ENCODE measurements around the gene DYRK1A.
A peak's percentile ranks its signal among the peaks of the same experiment; 100 is the strongest.

DYRK1A gene

DNA sequence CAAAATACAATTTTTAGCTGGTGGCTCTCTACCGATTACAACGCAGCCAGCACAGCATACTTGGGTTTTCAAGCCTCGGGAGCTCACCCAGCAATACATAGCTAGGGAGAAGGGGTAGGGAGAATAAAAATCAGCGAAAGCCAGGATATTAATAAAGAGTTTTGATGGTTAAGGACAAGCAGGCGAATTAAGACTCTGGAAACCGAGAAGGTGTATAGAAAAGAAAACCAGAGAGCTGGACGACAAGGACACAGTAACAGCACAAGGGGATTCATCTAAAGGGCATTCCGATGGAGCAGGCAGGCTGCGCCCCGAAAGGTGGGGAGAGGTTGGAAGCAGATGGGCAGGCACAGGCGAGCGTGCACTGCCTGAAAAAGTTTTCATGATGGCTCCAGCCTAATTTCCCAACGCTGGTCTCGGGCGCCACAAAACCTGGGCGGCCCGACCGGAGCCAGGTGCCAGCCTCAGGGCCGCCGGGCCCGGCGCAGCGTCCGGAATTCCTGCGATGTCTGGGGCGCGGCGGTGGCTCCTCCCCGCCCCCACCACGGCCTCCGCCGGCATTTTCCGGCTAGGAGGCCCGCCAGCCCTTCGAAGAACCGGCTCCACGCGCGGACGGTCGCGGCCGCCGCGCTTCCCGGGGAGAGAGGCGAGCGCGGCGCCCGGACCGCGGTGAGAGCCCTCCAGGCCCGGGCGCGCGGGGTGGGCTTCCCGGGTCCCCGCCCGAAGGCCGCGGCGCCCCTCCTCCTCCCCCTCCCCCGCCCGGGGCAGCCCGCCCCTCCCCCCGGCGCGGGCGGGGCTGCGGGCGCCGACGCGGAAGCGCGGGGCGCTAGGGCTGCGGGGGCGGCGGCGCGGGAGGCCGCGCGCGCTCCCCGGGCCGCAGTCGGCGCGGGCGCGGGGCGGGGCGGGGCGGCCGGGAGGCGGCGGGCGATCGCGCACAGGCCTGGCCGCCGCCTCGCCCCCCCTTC lies 774 bp upstream of the DYRK1A start:
- DNase-seq (ENCODE audit: low read depth) = peak; percentile 66

DNA sequence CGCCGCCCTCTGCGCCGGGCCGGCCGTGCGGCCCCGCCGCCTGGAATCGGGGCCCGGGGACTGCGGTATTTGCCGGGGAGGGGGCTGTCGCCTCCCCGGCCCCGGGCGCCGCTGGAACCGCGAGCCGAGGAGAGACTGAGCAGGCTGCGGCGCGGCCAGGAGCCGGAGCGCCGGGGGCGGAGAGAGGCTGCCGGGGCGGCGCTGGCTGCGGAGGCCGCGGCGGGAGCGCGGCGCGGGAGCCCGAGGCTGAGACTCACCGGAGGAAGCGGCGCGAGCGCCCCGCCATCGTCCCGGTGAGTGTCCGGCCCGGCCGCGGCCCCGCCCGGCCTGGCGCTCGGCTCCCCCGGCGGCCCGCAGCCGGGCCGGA lies 746 bp downstream of the DYRK1A start:
- no peak for DNase-seq (ENCODE audit: low read depth)

DNA sequence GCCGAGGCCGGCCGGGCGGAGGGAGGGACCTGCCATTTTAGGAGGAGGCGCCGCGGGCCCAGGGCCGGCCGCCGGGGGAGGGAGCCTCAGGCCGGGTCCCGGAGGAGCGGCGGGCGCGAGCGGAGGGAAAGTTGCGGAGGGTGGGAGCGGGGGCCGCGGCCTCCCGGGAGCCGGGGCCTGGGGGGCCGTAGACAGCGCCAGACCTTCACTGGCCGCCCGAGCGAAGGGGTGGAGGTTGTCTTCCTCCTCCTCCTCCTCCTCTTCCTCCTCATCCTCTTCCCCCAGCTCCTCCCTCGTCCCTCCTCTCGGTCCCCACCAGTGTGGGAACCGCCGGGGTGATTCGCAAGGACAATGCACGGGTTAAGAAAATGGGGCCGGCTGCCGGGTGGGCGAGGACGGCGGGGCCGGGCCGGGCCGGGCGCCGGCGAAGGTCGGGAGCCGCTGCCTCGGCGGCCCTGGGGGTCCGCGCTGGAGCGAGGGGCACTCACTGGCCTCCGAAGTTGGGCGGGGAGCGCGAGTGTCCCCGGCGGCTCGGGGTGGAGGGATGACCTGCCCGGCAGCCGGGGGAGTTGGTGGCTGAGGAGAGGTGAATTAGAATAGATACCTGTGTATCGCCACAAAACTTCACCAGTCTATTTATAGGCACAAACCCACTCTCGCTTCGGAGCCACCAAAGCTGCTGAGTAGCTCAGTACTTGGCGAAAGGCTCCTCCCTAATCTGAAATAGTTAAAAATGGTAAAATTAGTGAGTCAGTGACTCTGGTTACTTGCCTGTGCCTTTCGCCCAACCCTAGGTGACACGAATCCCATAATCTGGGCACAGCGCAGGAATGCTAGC lies 1.3 kb downstream of the DYRK1A start:
- DNase-seq (ENCODE audit: low read depth) = no peak

DNA sequence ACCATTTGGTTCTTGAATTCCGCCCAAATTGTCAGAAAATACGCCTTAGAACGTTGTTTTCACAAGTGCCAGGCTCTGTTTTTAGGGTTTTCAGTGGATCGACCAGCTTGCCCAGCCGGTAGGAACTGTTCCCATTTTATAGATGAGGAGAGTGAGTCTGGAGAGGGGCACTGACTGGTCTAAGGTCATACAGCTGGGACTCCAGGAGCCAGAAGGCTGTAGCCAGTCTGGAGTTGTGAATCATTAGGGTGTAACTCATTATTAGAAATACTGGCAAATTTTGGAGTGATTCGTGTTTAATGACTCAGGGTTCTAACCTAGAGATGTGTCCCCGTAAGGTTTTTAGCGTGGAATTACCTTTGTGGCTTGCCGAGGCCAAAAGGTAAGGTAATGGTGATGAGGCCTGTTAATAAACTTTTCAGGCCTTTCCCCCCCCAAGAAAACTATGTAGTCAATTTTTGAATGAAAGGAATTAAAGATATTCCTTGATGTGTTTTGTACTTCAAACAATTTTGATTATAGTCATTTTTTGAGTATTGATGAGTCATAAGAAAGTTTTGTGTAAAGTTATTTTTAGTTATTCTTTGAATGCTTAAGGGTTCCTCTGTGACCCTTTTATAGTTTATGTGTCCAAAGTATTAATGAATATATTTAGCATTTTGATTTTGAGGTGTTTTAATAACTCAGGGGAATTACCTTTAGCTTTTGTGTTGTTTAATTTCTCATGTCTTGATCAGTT lies 2.1 kb downstream of the DYRK1A start:
- DNase-seq (ENCODE audit: low read depth) = no peak

DNA sequence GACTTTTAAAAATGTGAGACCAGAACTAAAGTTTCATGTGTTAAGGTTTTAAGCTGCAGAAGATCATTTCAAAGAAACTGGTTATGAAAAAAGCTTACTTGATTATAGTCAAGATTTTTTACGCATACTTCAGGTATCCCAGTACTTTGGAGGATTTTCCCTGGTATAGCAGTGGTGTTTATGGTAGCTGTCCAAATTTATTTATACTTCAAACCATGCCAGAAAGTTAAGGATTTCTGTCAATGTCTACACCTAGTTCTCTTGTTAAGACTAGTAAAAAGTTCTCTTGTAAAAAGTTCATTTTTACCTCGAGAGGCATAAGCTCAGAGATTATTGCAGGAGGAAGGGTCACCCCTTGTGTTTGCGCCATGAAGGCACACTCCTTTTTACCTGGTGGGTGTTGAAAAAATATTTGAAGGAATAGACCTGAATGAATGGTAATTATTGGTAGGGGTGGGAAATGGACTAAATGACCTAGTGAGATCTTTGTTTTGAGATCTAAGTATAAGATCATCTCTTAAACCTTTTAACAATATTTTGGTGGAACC lies 2.8 kb downstream of the DYRK1A start:
- DNase-seq (ENCODE audit: low read depth) = no peak

DNA sequence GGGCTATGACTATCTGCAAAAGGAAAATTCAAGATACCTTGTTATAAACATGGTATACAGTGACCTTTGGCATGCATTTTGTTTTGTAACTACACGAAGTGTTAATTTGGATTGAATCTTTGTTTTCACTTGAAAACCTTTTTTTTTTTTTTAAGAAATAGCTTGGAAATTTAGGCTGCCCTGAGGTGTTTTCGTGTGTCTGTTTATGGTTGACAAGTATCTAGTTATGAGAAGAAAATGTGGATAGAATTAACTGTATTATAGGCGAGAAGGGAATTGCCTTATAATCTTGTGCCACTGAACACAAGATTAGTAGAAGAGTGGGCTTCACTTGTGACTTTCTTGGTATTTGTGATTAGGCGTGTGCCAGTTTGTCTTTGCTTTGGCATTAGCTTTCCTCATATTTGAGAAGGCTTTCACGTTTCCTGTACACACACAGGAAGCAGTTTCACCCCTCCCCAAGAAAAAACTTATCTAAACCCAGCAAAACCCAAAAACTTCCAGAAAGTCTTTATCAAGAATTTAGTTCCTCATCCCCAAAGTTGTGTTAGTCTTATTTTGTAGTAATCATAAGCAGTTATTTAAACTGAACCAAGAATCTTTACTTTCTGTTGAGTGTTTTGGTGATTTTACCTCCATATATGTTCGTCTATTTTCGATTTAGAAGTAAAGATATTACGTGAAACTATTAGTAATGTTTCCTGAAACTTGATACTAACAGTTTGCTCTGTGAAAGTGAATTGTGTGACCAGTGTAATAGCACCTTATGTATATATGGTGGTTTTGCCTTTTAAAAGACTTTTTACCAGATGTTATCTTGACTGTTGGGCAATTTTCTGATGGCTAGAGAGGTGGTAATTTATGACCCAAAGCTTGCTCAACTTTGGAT lies 3.8 kb downstream of the DYRK1A start:
- peak; percentile 63 for DNase-seq (ENCODE audit: low read depth)

DNA sequence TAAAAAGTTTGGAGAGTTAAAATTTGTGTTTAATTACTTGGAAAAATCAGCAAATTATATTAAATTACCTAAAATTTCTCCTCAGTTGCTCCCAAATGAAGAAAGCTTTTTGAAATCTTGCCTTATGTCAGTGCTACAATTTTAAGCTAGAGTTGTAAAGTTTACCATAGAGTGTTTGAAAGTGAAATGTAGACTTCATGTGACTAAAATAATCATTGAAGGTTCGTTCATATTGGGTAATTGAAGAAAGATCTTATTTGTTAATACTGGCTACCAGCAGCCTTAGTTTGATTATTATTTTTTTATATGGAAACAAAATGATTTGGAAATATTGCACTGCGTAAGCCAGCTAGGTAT lies 4.4 kb downstream of the DYRK1A start:
- DNase-seq (ENCODE audit: low read depth) = no peak

DNA sequence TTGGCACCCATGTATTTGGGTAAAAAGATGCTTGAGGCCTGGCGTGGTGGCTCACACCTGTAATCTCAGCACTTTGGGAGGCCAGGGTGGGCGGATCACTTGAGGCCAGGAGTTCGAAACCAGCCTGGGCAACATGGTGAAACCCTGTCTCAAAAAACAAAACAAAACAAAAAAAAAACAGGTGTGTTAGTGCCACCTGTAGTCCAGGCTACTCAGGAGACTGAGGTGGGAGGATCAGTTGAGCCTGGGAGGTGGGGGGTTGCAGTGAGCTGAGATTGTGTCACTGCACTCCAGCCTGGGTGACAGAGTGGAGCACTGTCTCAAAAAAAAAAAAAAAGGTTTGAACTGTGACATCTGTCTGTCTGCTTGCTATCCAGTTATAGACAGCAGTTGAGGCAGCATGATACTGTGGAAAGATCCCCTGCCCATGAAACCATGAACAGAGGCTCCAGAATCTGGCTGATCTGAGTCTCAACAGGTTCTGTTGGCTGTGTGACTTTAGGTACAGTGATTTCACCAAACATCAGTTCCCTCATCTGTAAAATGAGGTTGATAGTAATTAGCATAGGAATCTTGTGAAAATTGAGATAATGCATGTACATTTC lies 5.7 kb downstream of the DYRK1A start:
- no peak for DNase-seq (ENCODE audit: low read depth)

DNA sequence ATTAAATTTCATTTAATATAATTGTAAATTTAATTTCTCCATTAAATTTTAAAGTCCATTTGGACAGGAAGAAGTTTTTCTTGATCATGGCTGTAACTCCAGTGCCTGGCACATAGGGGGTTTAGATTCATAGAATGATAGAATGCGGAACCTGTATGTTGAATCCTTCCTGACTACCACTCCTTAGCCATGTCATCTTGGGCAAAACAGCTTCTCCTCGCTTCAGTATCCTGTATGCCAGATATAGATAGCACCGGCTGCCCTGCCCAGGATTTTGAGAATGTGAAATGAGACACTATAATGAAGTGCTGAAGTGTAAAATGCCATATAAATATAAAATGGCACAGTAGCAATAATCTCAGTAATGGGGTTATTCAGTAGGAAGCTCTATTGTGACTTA lies 6.4 kb downstream of the DYRK1A start:
- DNase-seq (ENCODE audit: low read depth) = no peak

DNA sequence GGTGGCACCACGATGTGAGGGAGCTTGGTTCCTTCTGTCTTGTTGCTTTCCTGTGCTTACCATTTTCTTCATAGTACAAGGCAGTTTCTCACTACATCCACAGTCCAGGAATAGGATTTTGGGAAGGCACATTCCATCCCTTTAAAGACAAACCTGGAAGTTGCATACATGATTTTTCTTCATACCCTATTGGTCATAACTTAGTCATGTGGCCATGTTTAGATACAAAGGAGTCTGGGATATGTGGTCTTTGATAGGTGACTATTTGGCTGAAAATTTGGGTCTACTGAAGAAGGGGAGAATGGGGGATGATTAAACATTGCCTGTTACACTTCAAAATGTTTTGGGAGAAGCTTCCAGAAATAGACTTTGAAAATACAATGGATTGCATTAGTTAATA lies 7.0 kb downstream of the DYRK1A start:
- no peak for DNase-seq (ENCODE audit: low read depth)

DNA sequence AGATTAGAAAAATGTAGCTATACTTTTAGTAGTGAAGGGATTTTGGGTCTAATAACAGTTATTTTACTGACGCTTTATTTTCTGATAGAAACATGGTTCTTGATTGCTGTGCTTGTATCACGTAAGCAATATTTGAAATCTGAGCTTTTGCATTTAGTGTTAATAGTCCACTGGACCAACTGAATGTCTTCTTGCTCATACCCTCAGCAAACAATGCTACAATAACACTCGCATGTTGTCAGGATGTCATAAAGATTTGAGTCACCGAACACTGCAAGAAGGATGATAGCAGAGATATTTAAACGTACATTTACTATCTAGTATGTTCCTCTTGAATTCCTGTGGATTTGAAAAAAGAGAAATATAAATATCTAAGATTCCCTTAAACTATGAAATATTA lies 7.5 kb downstream of the DYRK1A start:
- no peak for DNase-seq (ENCODE audit: low read depth)

DNA sequence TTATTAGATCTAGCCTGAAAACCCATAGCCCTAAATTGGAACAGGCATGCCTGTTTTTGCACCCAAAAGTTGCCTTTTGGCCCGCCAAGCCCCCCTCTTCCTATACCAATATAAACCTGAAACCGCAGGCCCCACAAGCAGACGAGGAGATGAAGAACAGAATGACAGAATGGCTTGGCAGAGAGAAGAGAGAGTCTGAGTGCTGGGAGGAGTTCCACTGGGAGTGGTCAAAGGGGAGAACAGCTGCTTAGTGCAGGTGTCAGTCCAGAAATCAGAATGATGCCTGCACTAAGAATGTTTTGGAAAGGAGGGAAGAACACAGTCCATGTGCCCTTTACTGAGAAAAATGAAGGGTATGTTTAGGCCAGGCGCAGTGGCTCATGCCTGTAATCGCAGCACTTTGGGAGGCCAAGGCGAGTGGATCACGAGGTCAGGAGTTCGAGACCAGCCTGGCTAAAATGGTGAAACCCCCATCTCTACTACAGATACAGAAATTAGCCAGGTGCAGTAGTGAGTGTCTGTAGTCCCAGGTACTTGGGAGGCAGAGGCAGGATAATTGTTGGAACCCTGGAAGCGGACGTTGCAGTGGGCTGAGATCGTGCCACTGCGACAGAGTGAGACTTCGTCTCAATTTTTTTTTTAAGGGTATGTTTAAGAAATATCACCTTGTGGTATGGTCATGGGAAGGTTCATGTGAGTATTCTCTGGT lies 9.4 kb downstream of the DYRK1A start:
- no peak for DNase-seq (ENCODE audit: low read depth)

DNA sequence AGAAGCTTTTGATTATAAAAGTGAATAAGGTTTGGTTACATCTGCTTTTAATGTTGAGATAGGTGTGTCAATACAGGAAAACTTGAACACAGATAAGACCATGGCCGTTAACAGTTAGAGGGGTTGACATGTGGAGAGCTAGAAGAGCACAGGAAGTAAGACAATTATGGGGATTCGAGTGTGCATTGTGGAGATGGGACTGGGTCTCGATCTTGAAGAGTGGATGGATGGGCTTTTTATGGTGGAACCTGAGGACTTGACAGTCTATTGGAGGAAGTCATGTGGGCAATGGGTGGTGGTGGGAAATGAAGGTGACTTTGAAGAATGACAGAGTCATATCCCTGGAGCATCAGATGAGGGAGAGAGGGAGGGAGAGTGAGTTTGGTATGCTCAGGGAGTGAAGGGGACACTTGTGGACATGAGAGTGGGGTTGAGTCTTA lies 12.1 kb downstream of the DYRK1A start:
- no peak for DNase-seq (ENCODE audit: low read depth)

DNA sequence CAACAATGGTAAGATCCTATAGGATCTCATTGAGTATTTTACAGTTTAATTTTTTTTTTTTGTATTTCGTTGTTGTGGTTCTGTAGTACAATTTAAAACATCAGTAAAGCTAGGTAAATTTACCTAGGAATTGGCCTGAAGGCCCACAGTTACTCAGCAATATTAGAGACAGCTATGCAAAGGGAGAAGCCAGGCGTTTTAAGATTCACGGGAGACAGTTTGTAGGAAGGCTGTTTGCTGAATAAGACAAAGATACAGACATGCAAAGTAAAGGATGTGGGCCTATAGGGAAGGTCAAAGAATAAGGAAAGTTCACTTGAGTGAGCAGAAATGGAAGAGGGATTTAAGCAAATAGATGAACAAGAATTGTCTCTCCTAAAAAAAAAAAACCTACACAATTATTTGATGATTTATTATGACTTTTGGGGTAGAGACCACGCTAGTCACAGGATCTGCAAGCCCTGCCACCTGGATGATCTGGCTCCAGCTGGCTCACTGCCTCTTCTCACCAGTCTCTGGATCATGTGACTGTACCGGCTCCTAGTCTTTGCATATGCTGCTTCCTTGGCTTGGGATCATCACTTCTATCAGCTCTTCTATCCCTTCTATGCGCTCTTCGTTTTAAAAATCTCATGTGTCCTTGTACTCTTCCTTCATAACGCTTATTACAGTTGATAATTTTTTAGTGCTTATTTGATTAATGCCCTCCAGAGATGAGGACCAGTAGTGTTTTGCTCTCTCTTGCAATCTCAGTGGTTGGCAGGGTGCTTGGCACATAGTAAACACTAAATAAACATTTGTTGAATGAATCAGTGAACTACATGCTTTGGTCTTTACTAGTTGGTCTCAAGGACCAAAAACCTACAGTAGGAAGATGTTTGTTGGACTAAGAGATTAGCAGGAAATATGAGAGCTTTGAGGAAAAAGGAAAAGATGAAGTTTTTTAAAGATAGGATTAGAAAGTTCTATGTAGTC lies 14.1 kb downstream of the DYRK1A start:
- no peak for DNase-seq (ENCODE audit: low read depth)

DNA sequence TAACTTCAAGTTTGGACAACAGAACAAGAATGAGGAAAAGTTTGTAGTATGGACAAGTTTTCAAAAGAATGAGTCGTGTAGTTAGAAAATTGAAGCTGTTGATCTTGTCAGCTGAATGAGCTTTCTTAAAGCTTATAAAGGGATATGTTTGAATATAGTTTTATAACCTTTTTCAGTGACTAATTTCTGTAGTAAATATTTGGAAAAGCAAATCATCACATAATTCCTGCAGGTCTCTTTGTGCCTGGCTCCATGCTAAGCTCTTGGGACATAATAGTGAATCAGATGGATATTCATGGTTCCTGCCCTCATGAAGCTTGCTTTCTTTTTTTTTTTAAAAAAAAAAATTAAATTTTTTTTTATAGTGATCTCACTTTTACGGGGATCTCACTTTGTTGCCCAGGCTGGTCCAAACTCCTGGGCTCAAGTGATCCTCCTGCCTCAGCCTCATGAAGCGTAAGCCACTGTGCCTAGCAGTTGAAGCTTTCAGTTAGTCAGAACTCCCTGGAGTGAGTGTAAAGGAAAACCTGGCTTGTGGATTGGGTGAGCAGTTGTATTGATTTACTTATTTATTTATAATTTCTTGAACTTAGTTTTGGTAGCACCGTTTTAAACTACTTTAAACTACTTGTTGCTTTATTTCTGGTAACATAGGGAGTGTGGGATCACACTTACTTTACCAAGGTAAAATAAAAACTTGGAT lies 15.5 kb downstream of the DYRK1A start:
- no peak for DNase-seq (ENCODE audit: low read depth)

DNA sequence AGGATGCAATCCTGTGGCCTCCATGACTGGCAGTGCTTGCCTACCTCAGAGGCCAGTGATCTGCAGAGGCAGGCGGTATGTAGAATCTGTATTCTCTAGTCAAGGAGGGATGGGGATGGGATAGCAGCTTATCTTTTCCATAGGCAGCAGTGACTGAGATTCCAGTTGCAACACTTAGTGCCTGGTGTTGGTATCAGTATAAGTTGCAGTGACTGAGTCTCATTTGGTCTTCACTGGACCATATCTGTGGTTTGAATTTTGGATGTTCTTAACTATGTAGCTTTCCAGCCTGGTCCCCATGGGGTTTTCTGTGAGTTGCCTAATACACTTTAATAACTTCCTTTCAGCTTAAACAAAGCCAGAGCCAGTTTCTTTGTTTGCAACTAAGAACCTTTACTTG lies 16.5 kb downstream of the DYRK1A start:
- DNase-seq (ENCODE audit: low read depth) = no peak

DNA sequence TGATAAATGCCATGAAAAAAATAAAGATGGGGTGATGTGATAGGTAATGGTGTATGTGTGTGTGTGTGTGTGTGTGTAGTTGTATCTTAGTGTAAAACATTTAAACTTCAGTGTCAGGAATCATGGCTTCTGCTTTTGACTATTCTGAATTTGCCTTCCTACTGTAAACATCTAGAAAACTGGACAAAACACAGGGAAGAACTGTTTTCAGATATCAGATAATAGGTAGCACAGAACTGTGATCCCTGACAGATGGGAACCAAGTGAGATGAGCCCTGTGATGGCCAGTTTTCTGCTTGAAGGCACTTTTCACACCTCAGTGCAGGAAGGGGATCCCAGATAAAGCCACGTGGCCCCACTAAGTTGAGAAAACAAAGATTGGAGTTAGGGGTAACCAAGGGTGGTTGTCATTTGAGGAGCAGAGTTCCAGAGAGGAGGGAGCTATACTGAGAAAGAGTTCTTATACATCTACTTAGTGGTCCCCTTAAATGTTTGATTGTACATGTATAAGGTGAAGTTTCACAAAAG lies 17.3 kb downstream of the DYRK1A start:
- no peak for DNase-seq (ENCODE audit: low read depth)

DNA sequence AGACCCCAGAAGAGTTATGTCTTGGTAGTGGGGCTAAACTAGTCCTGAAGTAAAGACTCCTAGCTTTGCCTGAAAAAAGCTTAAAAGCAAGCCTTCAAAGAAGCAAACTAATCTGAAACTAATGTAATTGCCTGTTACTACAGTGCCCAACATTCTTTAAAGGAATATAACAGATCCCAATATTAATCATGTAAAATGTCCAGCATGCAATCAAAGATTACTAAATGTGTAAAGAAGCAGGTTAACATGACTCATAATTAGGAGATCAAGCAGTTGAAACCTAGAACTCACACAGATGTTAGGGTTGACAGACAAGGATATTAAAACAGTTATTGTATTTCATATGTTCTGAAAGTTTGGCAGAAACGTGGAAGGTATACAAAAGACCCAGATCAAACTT lies 17.8 kb downstream of the DYRK1A start:
- no peak for DNase-seq (ENCODE audit: low read depth)
